KG1 (cell line): ENCODE data around the gene TNS1.
A peak's percentile ranks its signal among the peaks of the same experiment; 100 is the strongest.

Source experiments
- DNase-seq: peaks from one replicate; lab custom pipeline; 2025; lab: John Stamatoyannopoulos, UW

Gene TNS1

GRCh38 chr2:217998926-217999594 lies 3.7 kb downstream of the TNS1 start:
- no peak for DNase-seq

- DNase-seq: no peak
These were observed 5.3 kb downstream of the TNS1 start for GRCh38 chr2:217997510-217997909.

- DNase-seq: no peak
These were observed 6.4 kb downstream of the TNS1 start for GRCh38 chr2:217996361-217996760.

GRCh38 chr2:217995731-217996231 lies 7.0 kb downstream of the TNS1 start:
- no peak for DNase-seq

GRCh38 chr2:217994776-217995274 lies 8.0 kb downstream of the TNS1 start:
- no peak for DNase-seq

- no peak for DNase-seq
These were observed 8.9 kb downstream of the TNS1 start for GRCh38 chr2:217993817-217994463.

- no peak for DNase-seq
These were observed 9.7 kb downstream of the TNS1 start for GRCh38 chr2:217993138-217993537.

GRCh38 chr2:217992061-217992460 lies 10.7 kb downstream of the TNS1 start:
- no peak for DNase-seq

- no peak for DNase-seq
These were observed 11.9 kb downstream of the TNS1 start for GRCh38 chr2:217990791-217991465.

GRCh38 chr2:217990389-217990788 lies 12.4 kb downstream of the TNS1 start:
- DNase-seq: no peak

GRCh38 chr2:217989221-217989948 lies 13.4 kb downstream of the TNS1 start:
- DNase-seq: no peak

GRCh38 chr2:217988840-217989204 lies 14.0 kb downstream of the TNS1 start:
- DNase-seq: no peak

- DNase-seq: peak; percentile 80
These were observed 14.6 kb downstream of the TNS1 start for GRCh38 chr2:217988014-217988839.

GRCh38 chr2:217987391-217987790 lies 15.4 kb downstream of the TNS1 start:
- DNase-seq: no peak

- no peak for DNase-seq
These were observed 16.4 kb downstream of the TNS1 start for GRCh38 chr2:217986256-217986961.

GRCh38 chr2:217983276-217984233 lies 19.2 kb downstream of the TNS1 start:
- no peak for DNase-seq

- DNase-seq: no peak
These were observed 20.8 kb downstream of the TNS1 start for GRCh38 chr2:217981971-217982370.

GRCh38 chr2:217981084-217981730 lies 21.6 kb downstream of the TNS1 start:
- DNase-seq: no peak

GRCh38 chr2:217980591-217980990 lies 22.2 kb downstream of the TNS1 start:
- no peak for DNase-seq
